ENCODE data around the gene OR5AU1.

- TF ChIP-seq CTCF (IDR thresholded peaks at IDR 0.05) (no peak), ZFX (IDR thresholded peaks at IDR 0.05; ENCODE audit: borderline replicate concordance) (no peak)
Observed at GRCh38 chr14:21108791-21109190, 47.1 kb downstream of the OR5AU1 start.
